B cell (primary cell): ENCODE measurements around the gene HOXA10.

Source experiments
- CTCF ChIP-seq: fragments of 200-600 bp; IDR thresholded peaks from one replicate; pipeline ENCODE4 v1.8.0; 2022; ENCODE audit warnings: antibody characterized with exemption, mild to moderate bottlenecking
- EZH2 ChIP-seq: IDR thresholded peaks from 2 replicates; pipeline ENCODE4 v1.6.1; 2012; ENCODE audit warnings: borderline replicate concordance, low read depth, mild to moderate bottlenecking, moderate library complexity, low read length; ENCODE audit not compliant: insufficient read depth, poor library complexity, severe bottlenecking

- TF ChIP-seq CTCF (no peak), EZH2 (no peak)
Observed at GRCh38 chr7:27124096-27124901, 49.8 kb downstream of the HOXA10 start.
